HEK293 (cell line): Measurements from ENCODE around the gene ENO4.

Experiments
- CTCF ChIA-PET: fragments of 350-600 bp; formaldehyde crosslinking; extraction: SDS; loops from one replicate; lab custom pipeline; 2021; ENCODE audit warnings: antibody characterized with exemption; lab: Yijun Ruan, JAX
- POLR2A ChIA-PET: fragments of 300-600 bp; formaldehyde crosslinking; extraction: SDS; loops from one replicate; lab custom pipeline; 2020; ENCODE audit warnings: antibody characterized with exemption, inconsistent platforms; lab: Yijun Ruan, JAX
- H3K27ac ChIP-seq: fragments of 200-500 bp; sonication (Bioruptor generic); 2 replicates; pipeline ENCODE4 v1.5.1; 2014; ENCODE audit warnings: low read depth, low read length, control low read depth, inconsistent platforms; ENCODE audit errors: extremely low read depth
- H3K36me3 ChIP-seq, 2 experiments: fragments of 200-500 bp in 1 of 2; sonication (Bioruptor generic) in 1 of 2; 1 replicate in 1 of 2; 2 replicates in 1 of 2; pipeline ENCODE4 v1.5.1; 2014 to 2017; ENCODE audit warnings: inconsistent platforms in 2 of 2, low read length in 2 of 2; ENCODE audit not compliant: control insufficient read depth in 2 of 2, insufficient read depth in 1 of 2
- H3K4me1 ChIP-seq: fragments of 200-500 bp; sonication (Bioruptor generic); 2 replicates; pipeline ENCODE4 v1.5.1; 2014; ENCODE audit warnings: mild to moderate bottlenecking, low read length, inconsistent platforms; ENCODE audit not compliant: control insufficient read depth, insufficient read depth
- H3K4me3 ChIP-seq: 2 replicates; pipeline ENCODE4 v1.5.1; 2011; ENCODE audit warnings: low read depth, mild to moderate bottlenecking, control low read depth, low read length, moderate library complexity
- H3K9me3 ChIP-seq: fragments of 200-500 bp; sonication (Bioruptor generic); 2 replicates; pipeline ENCODE4 v1.5.1; 2014; ENCODE audit warnings: low read depth, low read length, inconsistent platforms; ENCODE audit not compliant: control insufficient read depth, insufficient read depth
- GLI4 ChIP-seq: fragments of 450-650 bp; formaldehyde crosslinking; IDR thresholded peaks from 2 replicates; pipeline ENCODE4 v1.5.1; 2016; ENCODE audit warnings: missing biosample characterization, missing genetic modification characterization
- PRDM1 ChIP-seq: fragments of 450-650 bp; formaldehyde crosslinking; IDR thresholded peaks from 2 replicates; pipeline ENCODE4; 2016; ENCODE audit warnings: missing biosample characterization, missing genetic modification characterization
- SALL2 ChIP-seq: fragments of 450-650 bp; formaldehyde crosslinking; IDR thresholded peaks from 2 replicates; pipeline ENCODE4 v1.5.0; 2017; ENCODE audit warnings: missing biosample characterization, mild to moderate bottlenecking, missing genetic modification characterization, borderline replicate concordance
- SETDB1 ChIP-seq: IDR thresholded peaks from one replicate; pipeline ENCODE4 v1.6.1; 2017; ENCODE audit warnings: mild to moderate bottlenecking, low read length, moderate library complexity, mixed read lengths; ENCODE audit not compliant: insufficient read length
- YY2 ChIP-seq: fragments of 450-650 bp; formaldehyde crosslinking; IDR thresholded peaks from 2 replicates; pipeline ENCODE4 v1.5.1; 2016; ENCODE audit warnings: missing biosample characterization, missing genetic modification characterization
- ZFP3 ChIP-seq: fragments of 450-650 bp; formaldehyde crosslinking; IDR thresholded peaks from 2 replicates; pipeline ENCODE4 v1.5.1; 2016; ENCODE audit warnings: low read depth, missing biosample characterization, missing genetic modification characterization
- ZFP69B ChIP-seq: fragments of 450-650 bp; formaldehyde crosslinking; IDR thresholded peaks from 2 replicates; pipeline ENCODE4 v1.5.1; 2016; ENCODE audit warnings: missing biosample characterization, missing genetic modification characterization
- ZNF155 ChIP-seq: fragments of 450-650 bp; formaldehyde crosslinking; IDR thresholded peaks from 2 replicates; pipeline ENCODE4 v1.5.1; 2016; ENCODE audit warnings: missing biosample characterization, missing genetic modification characterization
- ZNF184 ChIP-seq: fragments of 450-650 bp; IDR thresholded peaks from 2 replicates; pipeline ENCODE4 v1.5.1; 2018; ENCODE audit warnings: missing biosample characterization, mild to moderate bottlenecking, missing genetic modification characterization
- ZNF202 ChIP-seq: fragments of 450-650 bp; formaldehyde crosslinking; IDR thresholded peaks from 2 replicates; pipeline ENCODE4 v1.5.1; 2016; ENCODE audit warnings: missing biosample characterization, missing genetic modification characterization, borderline replicate concordance
- ZNF239 ChIP-seq: fragments of 450-650 bp; formaldehyde crosslinking; IDR thresholded peaks from 2 replicates; pipeline ENCODE4 v1.5.1; 2016; ENCODE audit warnings: missing biosample characterization, missing genetic modification characterization
- ZNF24 ChIP-seq: fragments of 450-650 bp; formaldehyde crosslinking; IDR thresholded peaks from 2 replicates; pipeline ENCODE4 v1.5.1; 2016; ENCODE audit warnings: missing biosample characterization, missing genetic modification characterization
- ZNF302 ChIP-seq: fragments of 450-650 bp; formaldehyde crosslinking; IDR thresholded peaks from 2 replicates; pipeline ENCODE4 v1.5.1; 2016; ENCODE audit warnings: missing biosample characterization, missing genetic modification characterization, low read depth
- ZNF335 ChIP-seq: fragments of 450-650 bp; formaldehyde crosslinking; conservative IDR thresholded peaks from 2 replicates; pipeline ENCODE4 v1.5.1; 2016; ENCODE audit warnings: missing biosample characterization, missing genetic modification characterization
- ZNF354C ChIP-seq: fragments of 450-650 bp; formaldehyde crosslinking; IDR thresholded peaks from 2 replicates; pipeline ENCODE4 v1.5.1; 2016; ENCODE audit warnings: missing biosample characterization, missing genetic modification characterization, low read depth, borderline replicate concordance
- ZNF366 ChIP-seq: fragments of 450-650 bp; formaldehyde crosslinking; conservative IDR thresholded peaks from 2 replicates; pipeline ENCODE4 v1.5.1; 2016; ENCODE audit warnings: missing biosample characterization, missing genetic modification characterization
- ZNF473 ChIP-seq: fragments of 450-650 bp; formaldehyde crosslinking; IDR thresholded peaks from 2 replicates; pipeline ENCODE4 v1.5.1; 2017; ENCODE audit warnings: missing biosample characterization, missing genetic modification characterization
- ZNF660 ChIP-seq: fragments of 450-650 bp; IDR thresholded peaks from 2 replicates; pipeline ENCODE4 v1.5.1; 2018; ENCODE audit warnings: missing biosample characterization, mild to moderate bottlenecking, missing genetic modification characterization
- ZNF777 ChIP-seq: fragments of 450-650 bp; formaldehyde crosslinking; IDR thresholded peaks from 2 replicates; pipeline ENCODE4 v1.5.1; 2017; ENCODE audit warnings: missing biosample characterization, missing genetic modification characterization, borderline replicate concordance
- ZNF843 ChIP-seq: fragments of 450-650 bp; formaldehyde crosslinking; IDR thresholded peaks from 2 replicates; pipeline ENCODE4 v1.5.1; 2016; ENCODE audit warnings: missing biosample characterization, missing genetic modification characterization
- ZXDB ChIP-seq: fragments of 450-650 bp; formaldehyde crosslinking; IDR thresholded peaks from 2 replicates; pipeline ENCODE4 v1.5.1; 2016; ENCODE audit warnings: missing biosample characterization, missing genetic modification characterization
- TF ChIP-seq, protein P1 (sequence below): fragments of 450-650 bp; formaldehyde crosslinking; IDR thresholded peaks from 2 replicates; pipeline ENCODE4 v1.5.1; 2016; ENCODE audit warnings: missing biosample characterization, missing genetic modification characterization
- TF ChIP-seq, protein P2 (sequence below): fragments of 450-650 bp; formaldehyde crosslinking; IDR thresholded peaks from 2 replicates; pipeline ENCODE4 v1.5.1; 2017; ENCODE audit warnings: missing biosample characterization, missing genetic modification characterization
- TF ChIP-seq, protein P3 (sequence below): fragments of 450-650 bp; IDR thresholded peaks from 2 replicates; pipeline ENCODE4 v1.5.1; 2018; ENCODE audit warnings: missing biosample characterization, mild to moderate bottlenecking, missing genetic modification characterization
- TF ChIP-seq, protein P4 (sequence below): fragments of 450-650 bp; formaldehyde crosslinking; IDR thresholded peaks from 2 replicates; pipeline ENCODE4 v1.5.1; 2016; ENCODE audit warnings: missing biosample characterization, missing genetic modification characterization
- TF ChIP-seq, protein P5 (sequence below): fragments of 450-650 bp; formaldehyde crosslinking; IDR thresholded peaks from 2 replicates; pipeline ENCODE4 v1.5.1; 2016; ENCODE audit warnings: missing biosample characterization, missing genetic modification characterization, low read depth
- TF ChIP-seq, protein P6 (sequence below): fragments of 450-650 bp; formaldehyde crosslinking; conservative IDR thresholded peaks from 2 replicates; pipeline ENCODE4 v1.5.1; 2016; ENCODE audit warnings: low read depth, missing biosample characterization, missing genetic modification characterization

ENO4 gene

DNA sequence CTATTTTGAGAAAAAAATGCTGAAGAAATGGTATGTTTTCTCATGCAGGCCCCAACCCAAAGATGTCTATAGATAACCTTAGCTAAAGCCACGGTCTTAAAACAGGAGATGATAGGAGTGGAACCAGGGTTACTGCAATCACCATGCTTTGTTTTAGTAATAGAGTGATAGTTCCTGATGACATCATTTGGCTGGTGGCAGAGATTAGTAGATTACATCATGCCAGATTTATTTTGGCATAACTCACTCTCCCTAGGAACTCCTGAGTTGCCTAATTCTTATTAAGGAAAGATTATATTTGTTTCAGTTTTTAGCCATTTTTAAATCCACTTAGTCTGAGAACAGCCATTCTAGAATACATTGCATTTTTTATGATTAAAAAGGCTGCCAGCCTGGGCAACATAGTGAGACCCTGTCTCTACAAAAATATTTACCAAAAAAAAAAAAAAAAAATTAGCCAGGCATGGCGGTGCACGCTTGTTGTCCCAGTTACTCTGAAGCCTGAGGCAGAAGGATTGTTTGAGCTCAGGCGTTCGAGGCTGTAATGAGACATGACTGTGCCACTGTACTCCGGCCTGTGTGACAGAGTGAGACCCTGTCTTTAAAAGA, 17.8 kb downstream of the ENO4 start:
- POLR2A ChIA-PET: no interaction called here
- CTCF ChIA-PET: no interaction called here
- no peaks in the 10 kb centered on the region for H3K4me1 ChIP-seq
- H3K27ac ChIP-seq: no peak overlapping the region
- H3K9me3 ChIP-seq: no peaks in the 10 kb centered on the region
- no peaks in the 10 kb centered on the region for H3K36me3 ChIP-seq
- H3K4me3 ChIP-seq: no peak overlapping the region
- no peak for TF ChIP-seq ZNF473
- TF ChIP-seq, protein P1, sequence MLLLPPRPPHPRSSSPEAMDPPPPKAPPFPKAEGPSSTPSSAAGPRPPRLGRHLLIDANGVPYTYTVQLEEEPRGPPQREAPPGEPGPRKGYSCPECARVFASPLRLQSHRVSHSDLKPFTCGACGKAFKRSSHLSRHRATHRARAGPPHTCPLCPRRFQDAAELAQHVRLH (tag by site-specific recombination): no peak
- TF ChIP-seq ZNF302 (tag by site-specific recombination): no peak
- TF ChIP-seq, protein P2, sequence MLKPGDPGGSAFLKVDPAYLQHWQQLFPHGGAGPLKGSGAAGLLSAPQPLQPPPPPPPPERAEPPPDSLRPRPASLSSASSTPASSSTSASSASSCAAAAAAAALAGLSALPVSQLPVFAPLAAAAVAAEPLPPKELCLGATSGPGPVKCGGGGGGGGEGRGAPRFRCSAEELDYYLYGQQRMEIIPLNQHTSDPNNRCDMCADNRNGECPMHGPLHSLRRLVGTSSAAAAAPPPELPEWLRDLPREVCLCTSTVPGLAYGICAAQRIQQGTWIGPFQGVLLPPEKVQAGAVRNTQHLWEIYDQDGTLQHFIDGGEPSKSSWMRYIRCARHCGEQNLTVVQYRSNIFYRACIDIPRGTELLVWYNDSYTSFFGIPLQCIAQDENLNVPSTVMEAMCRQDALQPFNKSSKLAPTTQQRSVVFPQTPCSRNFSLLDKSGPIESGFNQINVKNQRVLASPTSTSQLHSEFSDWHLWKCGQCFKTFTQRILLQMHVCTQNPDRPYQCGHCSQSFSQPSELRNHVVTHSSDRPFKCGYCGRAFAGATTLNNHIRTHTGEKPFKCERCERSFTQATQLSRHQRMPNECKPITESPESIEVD (tag by site-specific recombination): peak; percentile 25; the same call in 1 of the 2 replicates
- TF ChIP-seq ZNF843 (tag by site-specific recombination): 0 out of 2 replicates have a peak, but pooled peaks have one; percentile 34
- TF ChIP-seq ZNF366 (tag by site-specific recombination): peak; percentile 88
- TF ChIP-seq ZNF660 (tag by site-specific recombination): peak; percentile 75; the same call in 1 of the 2 replicates
- TF ChIP-seq ZFP3 (tag by site-specific recombination): no peak
- TF ChIP-seq GLI4 (tag by site-specific recombination): no peak
- no peak for TF ChIP-seq ZNF354C
- TF ChIP-seq ZNF335 (tag by site-specific recombination): peak; percentile 62
- no peak for TF ChIP-seq SETDB1
- 0 out of 2 replicates have a peak, but pooled peaks have one; percentile 14 for TF ChIP-seq ZXDB (tag by site-specific recombination)
- TF ChIP-seq, protein P3, sequence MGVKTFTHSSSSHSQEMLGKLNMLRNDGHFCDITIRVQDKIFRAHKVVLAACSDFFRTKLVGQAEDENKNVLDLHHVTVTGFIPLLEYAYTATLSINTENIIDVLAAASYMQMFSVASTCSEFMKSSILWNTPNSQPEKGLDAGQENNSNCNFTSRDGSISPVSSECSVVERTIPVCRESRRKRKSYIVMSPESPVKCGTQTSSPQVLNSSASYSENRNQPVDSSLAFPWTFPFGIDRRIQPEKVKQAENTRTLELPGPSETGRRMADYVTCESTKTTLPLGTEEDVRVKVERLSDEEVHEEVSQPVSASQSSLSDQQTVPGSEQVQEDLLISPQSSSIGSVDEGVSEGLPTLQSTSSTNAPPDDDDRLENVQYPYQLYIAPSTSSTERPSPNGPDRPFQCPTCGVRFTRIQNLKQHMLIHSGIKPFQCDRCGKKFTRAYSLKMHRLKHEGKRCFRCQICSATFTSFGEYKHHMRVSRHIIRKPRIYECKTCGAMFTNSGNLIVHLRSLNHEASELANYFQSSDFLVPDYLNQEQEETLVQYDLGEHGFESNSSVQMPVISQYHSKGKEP: 0 out of 2 replicates have a peak, but pooled peaks have one; percentile 17
- no peak for TF ChIP-seq ZNF202 (tag by site-specific recombination)
- 0 out of 2 replicates have a peak, but pooled peaks have one; percentile 7 for TF ChIP-seq PRDM1 (tag by site-specific recombination)
- TF ChIP-seq, protein P4, sequence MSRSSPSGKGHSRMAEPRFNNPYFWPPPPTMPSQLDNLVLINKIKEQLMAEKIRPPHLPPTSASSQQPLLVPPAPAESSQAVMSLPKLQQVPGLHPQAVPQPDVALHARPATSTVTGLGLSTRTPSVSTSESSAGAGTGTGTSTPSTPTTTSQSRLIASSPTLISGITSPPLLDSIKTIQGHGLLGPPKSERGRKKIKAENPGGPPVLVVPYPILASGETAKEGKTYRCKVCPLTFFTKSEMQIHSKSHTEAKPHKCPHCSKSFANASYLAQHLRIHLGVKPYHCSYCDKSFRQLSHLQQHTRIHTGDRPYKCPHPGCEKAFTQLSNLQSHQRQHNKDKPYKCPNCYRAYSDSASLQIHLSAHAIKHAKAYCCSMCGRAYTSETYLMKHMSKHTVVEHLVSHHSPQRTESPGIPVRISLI: peak; percentile 75; the same call in 1 of the 2 replicates
- TF ChIP-seq ZNF24 (tag by site-specific recombination): 0 out of 2 replicates have a peak, but pooled peaks have one; percentile 25
- TF ChIP-seq ZNF777: no peak
- no peak for TF ChIP-seq ZNF155
- TF ChIP-seq ZNF239 (tag by site-specific recombination): no peak
- TF ChIP-seq, protein P5, sequence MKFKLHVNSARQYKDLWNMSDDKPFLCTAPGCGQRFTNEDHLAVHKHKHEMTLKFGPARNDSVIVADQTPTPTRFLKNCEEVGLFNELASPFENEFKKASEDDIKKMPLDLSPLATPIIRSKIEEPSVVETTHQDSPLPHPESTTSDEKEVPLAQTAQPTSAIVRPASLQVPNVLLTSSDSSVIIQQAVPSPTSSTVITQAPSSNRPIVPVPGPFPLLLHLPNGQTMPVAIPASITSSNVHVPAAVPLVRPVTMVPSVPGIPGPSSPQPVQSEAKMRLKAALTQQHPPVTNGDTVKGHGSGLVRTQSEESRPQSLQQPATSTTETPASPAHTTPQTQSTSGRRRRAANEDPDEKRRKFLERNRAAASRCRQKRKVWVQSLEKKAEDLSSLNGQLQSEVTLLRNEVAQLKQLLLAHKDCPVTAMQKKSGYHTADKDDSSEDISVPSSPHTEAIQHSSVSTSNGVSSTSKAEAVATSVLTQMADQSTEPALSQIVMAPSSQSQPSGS (tag by site-specific recombination): peak; percentile 96
- 0 out of 2 replicates have a peak, but pooled peaks have one; percentile 47 for TF ChIP-seq ZFP69B
- TF ChIP-seq ZNF184 (tag by site-specific recombination): 0 out of 2 replicates have a peak, but pooled peaks have one; percentile 49
- TF ChIP-seq, protein P6, sequence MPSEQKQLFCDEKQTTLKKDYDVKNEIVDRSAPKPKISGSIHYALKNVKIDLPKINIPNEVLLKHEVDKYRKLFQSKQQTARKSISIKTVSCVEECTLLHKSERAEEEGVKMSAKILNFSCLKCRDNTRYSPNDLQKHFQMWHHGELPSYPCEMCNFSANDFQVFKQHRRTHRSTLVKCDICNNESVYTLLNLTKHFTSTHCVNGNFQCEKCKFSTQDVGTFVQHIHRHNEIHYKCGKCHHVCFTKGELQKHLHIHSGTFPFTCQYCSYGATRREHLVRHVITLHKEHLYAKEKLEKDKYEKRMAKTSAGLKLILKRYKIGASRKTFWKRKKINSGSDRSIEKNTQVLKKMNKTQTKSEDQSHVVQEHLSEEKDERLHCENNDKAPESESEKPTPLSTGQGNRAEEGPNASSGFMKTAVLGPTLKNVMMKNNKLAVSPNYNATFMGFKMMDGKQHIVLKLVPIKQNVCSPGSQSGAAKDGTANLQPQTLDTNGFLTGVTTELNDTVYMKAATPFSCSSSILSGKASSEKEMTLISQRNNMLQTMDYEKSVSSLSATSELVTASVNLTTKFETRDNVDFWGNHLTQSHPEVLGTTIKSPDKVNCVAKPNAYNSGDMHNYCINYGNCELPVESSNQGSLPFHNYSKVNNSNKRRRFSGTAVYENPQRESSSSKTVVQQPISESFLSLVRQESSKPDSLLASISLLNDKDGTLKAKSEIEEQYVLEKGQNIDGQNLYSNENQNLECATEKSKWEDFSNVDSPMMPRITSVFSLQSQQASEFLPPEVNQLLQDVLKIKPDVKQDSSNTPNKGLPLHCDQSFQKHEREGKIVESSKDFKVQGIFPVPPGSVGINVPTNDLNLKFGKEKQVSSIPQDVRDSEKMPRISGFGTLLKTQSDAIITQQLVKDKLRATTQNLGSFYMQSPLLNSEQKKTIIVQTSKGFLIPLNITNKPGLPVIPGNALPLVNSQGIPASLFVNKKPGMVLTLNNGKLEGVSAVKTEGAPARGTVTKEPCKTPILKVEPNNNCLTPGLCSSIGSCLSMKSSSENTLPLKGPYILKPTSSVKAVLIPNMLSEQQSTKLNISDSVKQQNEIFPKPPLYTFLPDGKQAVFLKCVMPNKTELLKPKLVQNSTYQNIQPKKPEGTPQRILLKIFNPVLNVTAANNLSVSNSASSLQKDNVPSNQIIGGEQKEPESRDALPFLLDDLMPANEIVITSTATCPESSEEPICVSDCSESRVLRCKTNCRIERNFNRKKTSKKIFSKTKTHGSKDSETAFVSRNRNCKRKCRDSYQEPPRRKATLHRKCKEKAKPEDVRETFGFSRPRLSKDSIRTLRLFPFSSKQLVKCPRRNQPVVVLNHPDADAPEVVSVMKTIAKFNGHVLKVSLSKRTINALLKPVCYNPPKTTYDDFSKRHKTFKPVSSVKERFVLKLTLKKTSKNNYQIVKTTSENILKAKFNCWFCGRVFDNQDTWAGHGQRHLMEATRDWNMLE (tag by site-specific recombination): no peak
- no peak for TF ChIP-seq YY2 (tag by site-specific recombination)
- TF ChIP-seq SALL2 (tag by site-specific recombination): no peak
